WI38 (cell line): ENCODE results near the gene GPC3.

Experiments used
- H3K4me3 ChIP-seq: 2 replicates; pipeline ENCODE4 v1.5.1; 2011; ENCODE audit warnings: low read depth, mild to moderate bottlenecking, control low read depth, low read length
- CTCF ChIP-seq: IDR thresholded peaks from 2 replicates; pipeline ENCODE4 v1.5.1; 2012; ENCODE audit warnings: low read depth, mild to moderate bottlenecking, control low read depth, low read length

Gene GPC3

GRCh38 chrX:133804072-133804471 is 181.3 kb downstream of the GPC3 start:
- no peak for TF ChIP-seq CTCF
- H3K4me3 ChIP-seq, result no peak overlapping the region

GRCh38 chrX:133796282-133796681 is 189.1 kb downstream of the GPC3 start:
- H3K4me3 ChIP-seq, result no peak overlapping the region
- TF ChIP-seq CTCF, result no peak

- TF ChIP-seq CTCF, result no peak
- no peak overlapping the region for H3K4me3 ChIP-seq
Measured at GRCh38 chrX:133794126-133794525, 191.3 kb downstream of the GPC3 start.

GRCh38 chrX:133793626-133794025 is 191.8 kb downstream of the GPC3 start:
- no peak for TF ChIP-seq CTCF

GRCh38 chrX:133792198-133792953 is 193.0 kb downstream of the GPC3 start:
- TF ChIP-seq CTCF, result peak; percentile 100
- H3K4me3 ChIP-seq, result peak overlapping the region; percentile 20; the same call in 1 of the 2 replicates

More at GRCh38 chrX:133793626-133794025, 191.8 kb downstream of the GPC3 start:
- H3K4me3 ChIP-seq, result no peak overlapping the region

GRCh38 chrX:133789829-133790228 is 195.6 kb downstream of the GPC3 start:
- H3K4me3 ChIP-seq, result no peak overlapping the region
- no peak for TF ChIP-seq CTCF

GRCh38 chrX:133786382-133786781 is 199.0 kb downstream of the GPC3 start:
- TF ChIP-seq CTCF, result no peak
- no peak overlapping the region for H3K4me3 ChIP-seq
